Thyroid gland (tissue), 4 donors: ENCODE measurements around the gene C6orf141. TPM values are rescaled to one million over a fixed set of nuclear protein-coding genes. Genes with fewer than 3 reads are reported as not detected.

ENCODE experiments used
- DNase-seq, 2 donors: peaks; one replicate each; pipeline ENCODE4 v3.0.0-alpha.2; 2019
- H3K27ac ChIP-seq, 3 donors: fragments of 200-600 bp; sonication (generic); 1 replicate in 2 of 3; 2 replicates in 1 of 3; pipeline ENCODE4 v1.5.1; 2016 to 2019; ENCODE audit warnings: mild to moderate bottlenecking in 1 of 3, moderate library complexity in 1 of 3
- H3K27me3 ChIP-seq: fragments of 200-600 bp; sonication (generic); one replicate; pipeline ENCODE4 v1.5.1; 2019
- H3K36me3 ChIP-seq, 2 donors: fragments of 200-600 bp; sonication (generic); one replicate each; pipeline ENCODE4 v1.5.1; 2016 to 2019
- H3K4me1 ChIP-seq, 2 donors: fragments of 200-600 bp; sonication (generic); one replicate each; pipeline ENCODE4 v1.5.1; 2017 to 2019
- H3K4me3 ChIP-seq, 3 donors: fragments of 200-600 bp; sonication (generic); replicated peaks in 1 of 3; 1 replicate in 2 of 3; 2 replicates in 1 of 3; pipeline ENCODE4 v1.5.1; 2016; ENCODE audit warnings: mild to moderate bottlenecking in 1 of 3
- H3K9me3 ChIP-seq: fragments of 200-600 bp; sonication (generic); one replicate; pipeline ENCODE4 v1.5.1; 2017
- POLR2A ChIP-seq, 2 donors: fragments of 450-650 bp; IDR thresholded peaks; one replicate each; pipeline ENCODE4 v1.6.1; 2017; ENCODE audit warnings: antibody characterized with exemption in 2 of 2, mild to moderate bottlenecking in 2 of 2, moderate library complexity in 1 of 2
- WGBS, 2 donors: methylation state at CpG; one replicate each; pipeline ENCODE4 v1.1.5; 2017; 5-methylcytosine and 5-hydroxymethylcytosine counted together
- intact Hi-C: fragments of 100-400 bp; cut with DNase I; formaldehyde crosslinking; loops from one replicate; pipeline ENCODE4 v1.15.1; 2023
- total RNA-seq, 4 donors: library from RNA; depleted of rRNA; stranded (reverse); fragments of >200 nt; gene quantifications; one replicate each; pipeline ENCODE4 v1.2.3, GENCODE V29; 2016
- TF ChIP-seq, protein P1 (sequence below), 6 experiments: fragments of 200-600 bp in 3 of 6; fragments of 450-650 bp in 3 of 6; sonication (generic) in 3 of 6; IDR thresholded peaks; one replicate each; pipeline ENCODE4 v1.5.1; 2016 to 2019; ENCODE audit warnings: antibody characterized with exemption in 6 of 6, mild to moderate bottlenecking in 2 of 6, inconsistent platforms in 1 of 6, moderate library complexity in 1 of 6

The C6orf141 gene
- total RNA-seq, 4 donors from 2014 or later, result 7.4 to 19.8 (median 11.3) TPM

DNA sequence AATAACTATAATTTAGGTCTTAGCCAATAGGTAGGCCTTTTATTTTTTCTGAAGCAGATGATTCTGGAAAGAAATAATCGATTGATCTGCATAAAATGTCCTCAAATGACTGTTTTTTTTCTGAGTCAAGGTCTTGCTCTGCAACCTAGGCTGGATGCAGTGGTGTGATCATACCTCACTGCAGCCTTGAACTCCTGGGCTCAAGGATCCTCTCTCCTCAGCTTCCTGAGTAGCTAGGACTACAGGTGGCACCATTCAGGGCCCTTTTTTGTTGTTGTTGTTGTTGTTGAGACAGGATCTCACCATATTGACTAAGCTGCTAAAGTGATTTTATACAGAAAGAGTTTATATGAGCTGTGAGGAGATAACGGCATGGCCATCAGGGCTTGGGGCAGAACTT lies 32.5 kb upstream of the C6orf141 start:
- Histone ChIP-seq H3K36me3 (no peaks in the 10 kb centered on the region), H3K27ac (no peak overlapping the region), H3K27me3 (no peaks in the 10 kb centered on the region), H3K9me3 (no peaks in the 10 kb centered on the region), H3K4me1 (no peaks in the 10 kb centered on the region), H3K4me3 (no peak overlapping the region)
- no peak for TF ChIP-seq POLR2A (IDR thresholded peaks at IDR 0.05)
- TF ChIP-seq, protein P1, sequence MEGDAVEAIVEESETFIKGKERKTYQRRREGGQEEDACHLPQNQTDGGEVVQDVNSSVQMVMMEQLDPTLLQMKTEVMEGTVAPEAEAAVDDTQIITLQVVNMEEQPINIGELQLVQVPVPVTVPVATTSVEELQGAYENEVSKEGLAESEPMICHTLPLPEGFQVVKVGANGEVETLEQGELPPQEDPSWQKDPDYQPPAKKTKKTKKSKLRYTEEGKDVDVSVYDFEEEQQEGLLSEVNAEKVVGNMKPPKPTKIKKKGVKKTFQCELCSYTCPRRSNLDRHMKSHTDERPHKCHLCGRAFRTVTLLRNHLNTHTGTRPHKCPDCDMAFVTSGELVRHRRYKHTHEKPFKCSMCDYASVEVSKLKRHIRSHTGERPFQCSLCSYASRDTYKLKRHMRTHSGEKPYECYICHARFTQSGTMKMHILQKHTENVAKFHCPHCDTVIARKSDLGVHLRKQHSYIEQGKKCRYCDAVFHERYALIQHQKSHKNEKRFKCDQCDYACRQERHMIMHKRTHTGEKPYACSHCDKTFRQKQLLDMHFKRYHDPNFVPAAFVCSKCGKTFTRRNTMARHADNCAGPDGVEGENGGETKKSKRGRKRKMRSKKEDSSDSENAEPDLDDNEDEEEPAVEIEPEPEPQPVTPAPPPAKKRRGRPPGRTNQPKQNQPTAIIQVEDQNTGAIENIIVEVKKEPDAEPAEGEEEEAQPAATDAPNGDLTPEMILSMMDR (IDR thresholded peaks at IDR 0.05), result no peak
- 90% methylated on average over 2 of the region's 2 CpGs for WGBS, 2 donors
- intact Hi-C loops, result no loop called here
- no peak for DNase-seq

DNA sequence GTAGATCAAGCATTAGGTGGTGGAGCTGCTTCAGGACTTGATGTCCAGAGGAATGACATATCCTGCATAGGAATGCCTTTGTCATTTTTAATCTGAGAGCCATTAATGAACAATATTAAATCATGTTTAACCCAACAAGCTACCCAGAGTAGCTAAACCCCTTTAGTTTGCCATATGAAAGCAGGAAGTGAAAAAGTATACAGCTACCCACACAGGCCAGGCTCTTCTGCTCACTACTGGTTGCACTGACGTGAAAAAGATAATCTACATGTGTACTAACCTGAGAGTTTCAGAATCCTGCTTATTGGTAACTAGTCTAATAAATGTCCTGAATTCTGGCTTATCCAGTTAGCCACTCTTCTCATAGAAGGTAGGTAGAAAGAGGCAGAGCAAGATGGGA lies 30.8 kb upstream of the C6orf141 start:
- no peaks in the 10 kb centered on the region for H3K9me3 ChIP-seq
- WGBS, 2 donors, result 72 to 73% methylated on average over 1 of the region's 1 CpG
- no peak overlapping the region for H3K4me3 ChIP-seq
- no peak for DNase-seq
- TF ChIP-seq POLR2A (IDR thresholded peaks at IDR 0.05), result no peak
- TF ChIP-seq, protein P1 (IDR thresholded peaks at IDR 0.05), result no peak
- H3K27me3 ChIP-seq, result no peaks in the 10 kb centered on the region
- H3K4me1 ChIP-seq, result no peaks in the 10 kb centered on the region
- H3K36me3 ChIP-seq, result no peaks in the 10 kb centered on the region
- no peak overlapping the region for H3K27ac ChIP-seq
- intact Hi-C loops, result no loop called here

DNA sequence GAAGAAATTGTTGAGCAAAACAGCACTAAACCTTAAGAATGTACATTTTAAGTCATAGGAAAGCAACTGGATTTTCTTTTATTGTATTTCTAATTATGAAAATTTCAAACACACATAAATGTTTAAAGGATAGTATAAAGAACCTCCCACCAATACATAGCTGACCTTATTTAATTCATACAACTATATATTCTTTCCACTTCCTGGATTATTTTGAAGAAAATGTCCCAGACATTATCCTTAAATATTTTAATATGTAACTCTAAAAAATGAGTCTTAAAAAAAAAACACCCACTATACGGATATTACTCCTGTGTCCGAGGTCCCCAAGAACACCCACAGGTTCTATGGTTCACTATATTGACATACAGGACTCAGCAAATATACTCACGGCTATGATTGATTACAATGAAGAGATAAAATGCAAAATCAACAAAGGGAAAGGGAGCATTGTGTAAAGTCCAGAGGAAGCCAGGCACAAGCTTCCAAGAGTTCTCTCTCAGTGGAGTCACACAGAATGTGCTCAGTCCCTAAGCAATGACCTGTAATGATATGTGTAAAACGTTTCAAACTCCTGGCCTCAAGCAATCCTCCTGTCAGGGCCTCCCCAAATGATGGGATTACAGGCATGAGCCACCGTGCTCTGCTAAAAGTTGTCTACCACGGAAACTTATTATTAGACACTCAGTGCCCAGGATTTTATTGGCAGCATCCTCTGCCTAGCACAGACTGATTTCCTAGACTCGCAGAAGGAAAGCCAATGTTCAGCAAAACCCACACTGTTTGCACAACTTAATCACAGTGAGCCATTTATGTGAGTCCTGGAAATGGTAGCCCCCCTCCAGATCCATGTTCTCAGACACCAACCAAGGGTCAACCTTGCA lies 27.5 kb upstream of the C6orf141 start:
- DNase-seq, result no peak
- intact Hi-C loops, result no loop called here
- WGBS, 2 donors, result 60 to 62% methylated on average over 7 of the region's 7 CpGs
- no peak overlapping the region for H3K4me3 ChIP-seq
- TF ChIP-seq, protein P1 (IDR thresholded peaks at IDR 0.05), result no peak
- no peak for TF ChIP-seq POLR2A (IDR thresholded peaks at IDR 0.05)
- no peak overlapping the region for H3K27ac ChIP-seq
- H3K27me3 ChIP-seq, result no peaks in the 10 kb centered on the region
- no peaks in the 10 kb centered on the region for H3K36me3 ChIP-seq
- H3K9me3 ChIP-seq, result no peaks in the 10 kb centered on the region
- no peaks in the 10 kb centered on the region for H3K4me1 ChIP-seq

DNA sequence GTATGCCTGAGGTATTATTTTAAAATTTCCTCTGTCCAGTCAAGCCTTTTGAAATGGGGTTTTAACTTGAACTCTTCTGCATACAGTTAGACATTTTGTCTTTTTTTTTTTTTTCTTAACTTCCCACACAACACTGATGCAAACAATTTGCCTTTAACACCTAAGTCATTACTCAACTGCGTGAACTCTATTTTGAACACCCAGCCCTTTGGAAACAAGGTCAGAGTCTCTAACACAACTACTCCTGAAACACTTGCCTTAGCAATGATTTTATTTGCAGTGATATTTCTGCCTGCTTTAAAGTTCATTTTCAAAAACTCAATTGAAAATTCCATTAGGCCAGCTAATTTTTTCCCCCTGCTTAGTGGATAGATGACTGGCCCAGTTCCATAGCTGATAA lies 26.6 kb upstream of the C6orf141 start:
- DNase-seq, result no peak
- Histone ChIP-seq H3K9me3 (no peaks in the 10 kb centered on the region), H3K4me1 (no peaks in the 10 kb centered on the region), H3K36me3 (no peaks in the 10 kb centered on the region), H3K27ac (no peak overlapping the region), H3K4me3 (no peak overlapping the region), H3K27me3 (no peaks in the 10 kb centered on the region)
- intact Hi-C loops, result no loop called here
- 95 to 96% methylated on average over 1 of the region's 1 CpG for WGBS, 2 donors
- TF ChIP-seq POLR2A (IDR thresholded peaks at IDR 0.05), result no peak
- TF ChIP-seq, protein P1 (IDR thresholded peaks at IDR 0.05), result no peak

DNA sequence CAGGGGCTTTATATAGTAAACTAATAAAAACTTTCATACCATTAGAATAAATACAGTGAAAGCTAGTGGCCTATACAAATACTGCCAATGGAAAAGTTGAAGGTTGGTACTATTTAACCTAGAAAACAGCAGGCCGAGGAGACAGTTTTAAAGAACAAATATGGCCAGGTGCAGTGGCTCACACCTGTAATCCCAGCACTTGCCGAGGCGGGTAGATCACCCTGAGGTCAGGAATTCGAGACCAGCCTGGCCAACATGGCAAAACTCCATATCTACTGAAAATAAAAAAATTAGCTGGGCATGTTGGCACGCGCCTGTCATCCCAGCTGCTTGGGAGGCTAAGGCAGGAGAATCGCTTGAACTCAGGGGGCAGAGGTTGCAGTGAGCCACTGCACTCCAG lies 25.9 kb upstream of the C6orf141 start:
- no peaks in the 10 kb centered on the region for H3K27me3 ChIP-seq
- WGBS, 2 donors, result 91 to 93% methylated on average over 7 of the region's 7 CpGs
- no peak for DNase-seq

More for the DNA sequence above, 25.9 kb upstream of the C6orf141 start:
- no peaks in the 10 kb centered on the region for H3K4me1 ChIP-seq
- intact Hi-C loops, result no loop called here
- H3K9me3 ChIP-seq, result no peaks in the 10 kb centered on the region
- no peaks in the 10 kb centered on the region for H3K36me3 ChIP-seq
- H3K4me3 ChIP-seq, result no peak overlapping the region
- TF ChIP-seq, protein P1 (IDR thresholded peaks at IDR 0.05), result no peak
- no peak for TF ChIP-seq POLR2A (IDR thresholded peaks at IDR 0.05)
- H3K27ac ChIP-seq, result no peak overlapping the region
